GM21360 (cell line): ENCODE results near the gene RNF26.
"Not testable (repeated sequence)": the region's sequence is repeated elsewhere in the genome, so short reads cannot be mapped to it uniquely, and the experiment has no call there.

Experiments used
- ATAC-seq: cut with Tn5 transposase; IDR thresholded peaks from one replicate; pipeline ENCODE4 v1.9.1; 2021; ENCODE audit warnings: mild to moderate bottlenecking, moderate library complexity; ENCODE audit not compliant: unreplicated experiment

Gene RNF26

GRCh38 chr11:119381181-119381988 lies 47.1 kb downstream of the RNF26 start, which contains the start of gene USP2:
Gene USP2, minus strand, starts transcription at chr11:119381690. Its CDS starts 8,210 bp downstream, at chr11:119373480.
- peak; percentile 95 for ATAC-seq

GRCh38 chr11:119382101-119382500 lies 47.8 kb downstream of the RNF26 start:
- no peak for ATAC-seq

DNA sequence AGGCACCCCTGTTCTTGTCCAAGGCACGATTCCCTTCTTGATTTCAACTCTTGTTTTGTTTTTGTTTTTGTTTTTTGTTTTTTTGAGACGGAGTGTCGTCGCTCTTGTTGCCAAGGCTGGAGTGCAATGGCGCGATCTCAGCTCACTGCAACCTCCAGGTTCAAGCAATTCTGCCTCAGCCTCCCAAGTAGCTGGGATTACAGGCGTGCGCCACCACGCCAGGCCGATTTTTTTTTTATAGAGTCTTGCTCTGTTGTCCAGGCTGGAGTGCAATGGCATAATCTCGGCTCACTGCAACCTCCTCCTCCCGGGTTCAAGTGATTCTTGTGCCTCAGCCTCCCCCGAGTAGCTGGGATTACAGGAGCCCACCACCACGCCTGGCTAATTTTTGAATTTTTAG lies 48.2 kb downstream of the RNF26 start:
- not testable (repeated sequence) for ATAC-seq

DNA sequence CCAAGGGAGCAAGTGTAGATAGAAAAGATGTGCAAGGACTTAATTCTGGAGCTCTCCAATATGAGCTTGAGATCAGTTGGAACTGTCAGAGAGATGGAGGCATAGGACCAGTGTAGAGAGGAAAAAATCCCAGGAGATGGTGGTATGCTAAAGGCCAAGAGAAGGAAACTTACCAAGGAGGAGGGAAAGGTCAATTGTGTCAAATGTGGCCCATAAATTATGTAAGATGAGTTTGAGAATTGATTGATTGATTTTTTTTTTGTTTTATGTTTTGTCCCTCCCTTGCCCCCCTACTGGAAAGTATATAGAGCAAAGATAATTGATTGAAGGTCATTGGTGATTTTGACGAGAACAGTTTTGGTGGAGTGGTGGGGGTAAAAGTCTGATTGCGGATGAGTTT lies 50.0 kb downstream of the RNF26 start:
- no peak for ATAC-seq
